ENCODE results near the gene NID1.
"Not testable (repeated sequence)": the region's sequence is repeated elsewhere in the genome, so short reads cannot be mapped to it uniquely, and the experiment has no call there.

NID1 gene

GRCh38 chr1:235939480-235939775, 125.5 kb downstream of the NID1 start:
- no peak for DNase-seq

GRCh38 chr1:235938709-235939479, 126.0 kb downstream of the NID1 start:
- no peak for DNase-seq

GRCh38 chr1:235937123-235937522, 127.8 kb downstream of the NID1 start:
- no peak for DNase-seq

GRCh38 chr1:235935235-235936225, 129.4 kb downstream of the NID1 start:
- no peak for DNase-seq

- no peak for DNase-seq
Measured at GRCh38 chr1:235933766-235934116, 131.1 kb downstream of the NID1 start.

GRCh38 chr1:235933017-235933765, 131.7 kb downstream of the NID1 start:
- peak in 2 of 56 donors; percentile 9 to 10 for DNase-seq

- DNase-seq: no peak
Measured at GRCh38 chr1:235932090-235932510, 132.8 kb downstream of the NID1 start.

- no peak for DNase-seq
Measured at GRCh38 chr1:235931171-235931738, 133.6 kb downstream of the NID1 start.

GRCh38 chr1:235930543-235930942, 134.3 kb downstream of the NID1 start:
- no peak for DNase-seq

GRCh38 chr1:235929216-235929615, 135.7 kb downstream of the NID1 start:
- no peak for DNase-seq

- no peak for DNase-seq
Measured at GRCh38 chr1:235928197-235928596, 136.7 kb downstream of the NID1 start.

- DNase-seq: not testable (repeated sequence)
Measured at GRCh38 chr1:235927551-235927950, 137.3 kb downstream of the NID1 start.
